ENCODE measurements around the gene NAMPT.
"Not testable (repeated sequence)": the region's sequence is repeated elsewhere in the genome, so short reads cannot be mapped to it uniquely, and the experiment has no call there.

DNA sequence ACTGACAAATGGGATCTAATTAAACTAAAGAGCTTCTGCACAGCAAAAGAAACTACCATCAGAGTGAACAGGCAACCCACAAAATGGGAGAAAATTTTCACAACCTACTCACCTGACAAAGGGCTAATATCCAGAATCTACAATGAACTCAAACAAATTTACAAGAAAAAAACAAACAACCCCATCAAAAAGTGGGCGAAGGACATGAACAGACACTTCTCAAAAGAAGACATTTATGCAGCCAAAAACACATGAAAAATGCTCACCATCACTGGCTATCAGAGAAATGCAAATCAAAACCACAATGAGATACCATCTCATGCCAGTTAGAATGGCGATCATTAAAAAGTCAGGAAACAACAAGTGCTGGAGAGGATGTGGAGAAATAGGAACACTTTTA, 39.7 kb upstream of the NAMPT start:
- TF ChIP-seq POLR2A (IDR thresholded peaks at IDR 0.05; ENCODE audit: low read length) = not testable (repeated sequence)
- TF ChIP-seq, protein P1, sequence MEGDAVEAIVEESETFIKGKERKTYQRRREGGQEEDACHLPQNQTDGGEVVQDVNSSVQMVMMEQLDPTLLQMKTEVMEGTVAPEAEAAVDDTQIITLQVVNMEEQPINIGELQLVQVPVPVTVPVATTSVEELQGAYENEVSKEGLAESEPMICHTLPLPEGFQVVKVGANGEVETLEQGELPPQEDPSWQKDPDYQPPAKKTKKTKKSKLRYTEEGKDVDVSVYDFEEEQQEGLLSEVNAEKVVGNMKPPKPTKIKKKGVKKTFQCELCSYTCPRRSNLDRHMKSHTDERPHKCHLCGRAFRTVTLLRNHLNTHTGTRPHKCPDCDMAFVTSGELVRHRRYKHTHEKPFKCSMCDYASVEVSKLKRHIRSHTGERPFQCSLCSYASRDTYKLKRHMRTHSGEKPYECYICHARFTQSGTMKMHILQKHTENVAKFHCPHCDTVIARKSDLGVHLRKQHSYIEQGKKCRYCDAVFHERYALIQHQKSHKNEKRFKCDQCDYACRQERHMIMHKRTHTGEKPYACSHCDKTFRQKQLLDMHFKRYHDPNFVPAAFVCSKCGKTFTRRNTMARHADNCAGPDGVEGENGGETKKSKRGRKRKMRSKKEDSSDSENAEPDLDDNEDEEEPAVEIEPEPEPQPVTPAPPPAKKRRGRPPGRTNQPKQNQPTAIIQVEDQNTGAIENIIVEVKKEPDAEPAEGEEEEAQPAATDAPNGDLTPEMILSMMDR (IDR thresholded peaks at IDR 0.05) = not testable (repeated sequence)

Data from A549 (cell line).